ENCODE results near the gene FUT3.

- TF ChIP-seq EZH2phosphoT487 (IDR thresholded peaks at IDR 0.05; ENCODE audit: insufficient read depth, low read depth) (no peak), EZH2 (IDR thresholded peaks at IDR 0.05; ENCODE audit: insufficient read depth, poor library complexity, severe bottlenecking) (no peak)
These were observed 50.6 kb downstream of the FUT3 start for GRCh38 chr19:5800361-5801270.

Measured in GM23248 (cell line).